K562 (cell line): ENCODE results near the gene CPM. TPM values are rescaled to one million over a fixed set of nuclear protein-coding genes. Genes with fewer than 3 reads are reported as not detected.

Experiments
- ATAC-seq: fragments of 200-7000 bp; cut with Tn5 transposase; 3 replicates; pipeline ENCODE4 v1.9.1; 2020; ENCODE audit warnings: moderate library complexity
- BruUV-seq: library from RNA; stranded (reverse); fragments of 400-500 nt; replicated peaks from 2 replicates; lab custom pipeline; 2021; lab: Mats Ljungman, UMichigan
- CTCF ChIA-PET: fragments of 300-600 bp; formaldehyde crosslinking; extraction: SDS; loops from one replicate; lab custom pipeline; 2021; ENCODE audit warnings: low intra/inter-chr PET ratio; lab: Yijun Ruan, JAX
- POLR2A ChIA-PET: fragments of 300-600, 350-650 bp; sonication (Branson Sonifier 250); formaldehyde crosslinking; extraction: SDS; loops from one replicate; lab custom pipeline; 2021; ENCODE audit warnings: antibody characterized with exemption, inconsistent platforms; lab: Yijun Ruan, JAX
- DNase-seq, 4 experiments: peaks; one replicate each; pipeline versions ENCODE4 v3.0.0 to v3.0.0-alpha.2; 2011 to 2018; ENCODE audit warnings: low spot score in 3 of 4, mixed read lengths in 3 of 4; ENCODE audit errors: extremely low read depth in 1 of 4
- FAIRE-seq: peaks from 2 replicates; lab custom pipeline; 2011; peaks lifted over from hg19 to GRCh38; lab: Jason Lieb, UNC
- H2AFZ ChIP-seq: 2 replicates; pipeline ENCODE4 v1.6.0; 2011; ENCODE audit warnings: low read depth, low read length, control low read depth, inconsistent platforms
- H3K27ac ChIP-seq: fragments of 200-600 bp; 3 replicates; pipeline ENCODE4 v1.8.0; 2011; ENCODE audit warnings: low read depth, mild to moderate bottlenecking, control low read depth, inconsistent platforms, low read length, moderate library complexity, mixed read lengths; ENCODE audit errors: extremely low read depth
- H3K27me3 ChIP-seq, 2 experiments: fragments of 300-600 bp in 1 of 2; 2 replicates in 1 of 2; 3 replicates in 1 of 2; pipeline versions ENCODE4 v1.6.0 to v1.8.0; 2011; ENCODE audit warnings: inconsistent platforms in 2 of 2, low read length in 2 of 2, mild to moderate bottlenecking in 1 of 2, mixed read lengths in 1 of 2, moderate library complexity in 1 of 2; ENCODE audit not compliant: control insufficient read depth in 2 of 2, insufficient read depth in 2 of 2
- H3K36me3 ChIP-seq: fragments of 300-600 bp; 3 replicates; pipeline ENCODE4 v1.8.0; 2011; ENCODE audit warnings: mild to moderate bottlenecking, low read length, inconsistent platforms; ENCODE audit not compliant: control insufficient read depth, insufficient read depth
- H3K4me1 ChIP-seq, 2 experiments: fragments of 200-600 bp in 1 of 2; replicated peaks in 1 of 2; 2 replicates in 1 of 2; 3 replicates in 1 of 2; pipeline versions ENCODE4 v1.5.1 to v1.8.0; 2011; ENCODE audit warnings: inconsistent platforms in 2 of 2, low read length in 2 of 2, mild to moderate bottlenecking in 1 of 2, mixed read lengths in 1 of 2, moderate library complexity in 1 of 2; ENCODE audit not compliant: control insufficient read depth in 2 of 2, insufficient read depth in 2 of 2
- H3K4me2 ChIP-seq: 2 replicates; pipeline ENCODE4 v1.6.1; 2011; ENCODE audit warnings: low read length, control low read depth, inconsistent platforms, mixed read lengths; ENCODE audit not compliant: insufficient read depth
- H3K4me3 ChIP-seq: fragments of 200-600 bp; sonication (generic), shearing (Covaris generic); 2 replicates; pipeline ENCODE4 v1.5.1; 2016; ENCODE audit warnings: control low read depth, inconsistent platforms
- H3K79me2 ChIP-seq: fragments of 200-600 bp; 3 replicates; pipeline ENCODE4 v1.8.0; 2011; ENCODE audit warnings: low read length, inconsistent platforms; ENCODE audit not compliant: control insufficient read depth, insufficient read depth
- H3K9ac ChIP-seq, 2 experiments: 2 replicates each; pipeline versions ENCODE4 v1.6.0 to v1.6.1; 2011; ENCODE audit warnings: low read depth in 2 of 2, low read length in 2 of 2, control low read depth in 1 of 2, inconsistent platforms in 1 of 2, mild to moderate bottlenecking in 1 of 2, mixed read lengths in 1 of 2; ENCODE audit not compliant: insufficient read depth in 1 of 2
- H3K9me1 ChIP-seq: one replicate; pipeline ENCODE4 v1.6.0; 2011; ENCODE audit warnings: inconsistent platforms, mild to moderate bottlenecking, low read length, moderate library complexity; ENCODE audit not compliant: control insufficient read depth, insufficient read depth
- H3K9me3 ChIP-seq: replicated peaks from 2 replicates; pipeline ENCODE4 v1.5.1; 2011; ENCODE audit warnings: low read depth, low read length, inconsistent platforms; ENCODE audit not compliant: control insufficient read depth, insufficient read depth
- H4K20me1 ChIP-seq: replicated peaks from 2 replicates; pipeline ENCODE4 v1.6.1; 2011; ENCODE audit warnings: low read length, inconsistent platforms, mixed read lengths; ENCODE audit not compliant: control insufficient read depth, insufficient read depth
- CLOCK ChIP-seq: fragments of 250-450 bp; sonication (Bioruptor Pico); IDR thresholded peaks from 2 replicates; pipeline ENCODE4 v1.4.0; 2020; ENCODE audit warnings: mild to moderate bottlenecking, moderate library complexity, borderline replicate concordance
- GATAD2A ChIP-seq: fragments of 450-650 bp; IDR thresholded peaks from 2 replicates; pipeline ENCODE4 v1.6.1; 2017
- NRF1 ChIP-seq, 2 experiments: fragments of 450-650 bp; IDR thresholded peaks in 1 of 2; conservative IDR thresholded peaks in 1 of 2; 2 replicates each; pipeline ENCODE4 v1.6.1; 2014; ENCODE audit warnings: mild to moderate bottlenecking in 2 of 2
- SMARCA4 ChIP-seq: fragments of 450-650 bp; IDR thresholded peaks from 2 replicates; pipeline ENCODE4 v1.6.1; 2016
- TARDBP ChIP-seq: fragments of 450-650 bp; IDR thresholded peaks from 2 replicates; pipeline ENCODE4 v1.6.1; 2016
- TFAM ChIP-seq: fragments of 250-450 bp; sonication (Bioruptor Pico); conservative IDR thresholded peaks from 2 replicates; pipeline ENCODE4 v1.5.0; 2021; ENCODE audit warnings: mild to moderate bottlenecking, moderate library complexity
- ZNF766 ChIP-seq: fragments of 200-800 bp; sonication (Bioruptor generic); conservative IDR thresholded peaks from 2 replicates; pipeline ENCODE4 v1.6.1; 2016; ENCODE audit warnings: missing genetic modification characterization, missing compliant biosample characterization
- WGBS: fragments of 100-300 bp; shearing (Covaris generic); methylation state at CpG from one replicate; pipeline ENCODE4 v1.1.6; 2016; ENCODE audit warnings: low coverage, mixed read lengths; ENCODE audit not compliant: insufficient coverage; ENCODE audit errors: missing lambda C conversion rate; 5-methylcytosine and 5-hydroxymethylcytosine counted together
- in situ Hi-C: fragments of 300-500 bp; cut with MboI; formaldehyde crosslinking; loops from 4 replicates; pipeline ENCODE4 v1.15.0; 2018; ENCODE audit warnings: inconsistent platforms, mixed read lengths
- intact Hi-C: fragments of 100-400 bp; cut with micrococcal nuclease; formaldehyde crosslinking; loops from 2 replicates; pipeline ENCODE4 v1.14.2; 2022
- polyA plus RNA-seq, 8 experiments: library from polyadenylated mRNA; depleted of rRNA in 4 of 8; stranded (reverse) in 5 of 8; unstranded in 3 of 8; fragments of >200 nt; fragmentation: Nextera tagmentation in 2 of 8; fragmentation: Illumina TruSeq in 1 of 8; extraction: Ambion mirVana in 2 of 8; extraction: Trizol in 1 of 8; gene quantifications; 2 replicates each; pipeline versions ENCODE4 v1.2.1 to v1.2.3, GENCODE V29; 2011 to 2014; ENCODE audit warnings: inconsistent platforms in 1 of 8, missing spikeins in 1 of 8
- total RNA-seq, 7 experiments: library from RNA; depleted of rRNA in 6 of 7; stranded (reverse); fragments of >200 nt in 6 of 7; fragmentation: Illumina TruSeq in 2 of 7; extraction: Trizol in 2 of 7; gene quantifications; 2 replicates each; pipeline versions ENCODE4 v1.2.1 to v1.2.3, GENCODE V29; 2011 to 2021; ENCODE audit warnings: low replicate concordance in 1 of 7

Gene CPM
- total and polyA plus RNA-seq, 9 of the 15 experiments (the other 6 are each of a cell fraction or from before 2014, with no cell fraction given): 0.31 TPM; not detected in 8

- peaks cover 15% of the 10 kb centered on the region; the same call in 1 of the 3 replicates for H3K36me3 ChIP-seq
- peak overlapping the region; percentile 94 for H2AFZ ChIP-seq
- ATAC-seq: no peak
- no peak overlapping the region for H3K4me3 ChIP-seq
- H3K27ac ChIP-seq: no peak overlapping the region
- ChIA-PET CTCF (interaction anchor here (0.7 kb wide), 1 partner anchor 115 kb away, joined by 3 read pairs; no protein-coding TSS in a partner anchor), POLR2A (no interaction called here)
- intact Hi-C loops (no loop called here), in situ Hi-C loops (no loop called here)
- no TSS peak for BruUV-seq
- TF ChIP-seq GATAD2A: no peak
- TF ChIP-seq TARDBP: no peak
- no peak for TF ChIP-seq ZNF766 (CRISPR knock-in tag)
- no peak for TF ChIP-seq NRF1 (conservative IDR thresholded peaks at IDR 0.05 in 1 of 2, IDR thresholded peaks at IDR 0.05 in 1 of 2)
- no peak for TF ChIP-seq TFAM (CRISPR knock-in tag)
- no peak for TF ChIP-seq CLOCK
- no peak for TF ChIP-seq SMARCA4
- peaks cover 14% of the 10 kb centered on the region in 2 experiments; a peak in 4 of 5 replicates for H3K4me1 ChIP-seq
- no peak overlapping the region for H3K4me2 ChIP-seq
- H3K9me3 ChIP-seq: no peaks in the 10 kb centered on the region
- DNase-seq: no peak
- no peak overlapping the region for H3K9ac ChIP-seq
- no peak for FAIRE-seq
- WGBS: 75% methylated on average over 6 of the region's 7 CpGs
- peaks cover 28% of the 10 kb centered on the region for H3K79me2 ChIP-seq
- no peaks in the 10 kb centered on the region for H3K9me1 ChIP-seq
- H4K20me1 ChIP-seq: no peaks in the 10 kb centered on the region
- H3K27me3 ChIP-seq: no peaks in the 10 kb centered on the region
These were observed 127.3 kb downstream of the CPM start for GRCh38 chr12:68805592-68806120.
